Measurements from ENCODE around the gene DSEL.

DNA sequence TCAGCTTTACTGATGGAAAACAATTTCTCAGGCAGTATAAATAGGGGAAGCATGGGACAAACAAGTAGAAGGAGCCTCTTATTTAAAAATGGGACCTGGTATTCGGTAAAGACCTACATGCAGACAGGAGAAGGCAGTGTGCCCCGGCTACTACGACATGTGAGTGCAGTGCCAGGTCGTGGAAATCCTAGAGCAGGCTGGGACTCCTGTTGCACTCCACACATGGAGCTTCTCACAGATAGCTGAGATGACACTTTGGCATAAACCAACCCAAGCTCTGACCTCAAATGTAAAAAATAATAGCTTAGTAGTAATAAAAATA is 885 bp upstream of the DSEL start:
- TF ChIP-seq POLR2A (IDR thresholded peaks at IDR 0.05) = no peak
- TF ChIP-seq, protein P1, sequence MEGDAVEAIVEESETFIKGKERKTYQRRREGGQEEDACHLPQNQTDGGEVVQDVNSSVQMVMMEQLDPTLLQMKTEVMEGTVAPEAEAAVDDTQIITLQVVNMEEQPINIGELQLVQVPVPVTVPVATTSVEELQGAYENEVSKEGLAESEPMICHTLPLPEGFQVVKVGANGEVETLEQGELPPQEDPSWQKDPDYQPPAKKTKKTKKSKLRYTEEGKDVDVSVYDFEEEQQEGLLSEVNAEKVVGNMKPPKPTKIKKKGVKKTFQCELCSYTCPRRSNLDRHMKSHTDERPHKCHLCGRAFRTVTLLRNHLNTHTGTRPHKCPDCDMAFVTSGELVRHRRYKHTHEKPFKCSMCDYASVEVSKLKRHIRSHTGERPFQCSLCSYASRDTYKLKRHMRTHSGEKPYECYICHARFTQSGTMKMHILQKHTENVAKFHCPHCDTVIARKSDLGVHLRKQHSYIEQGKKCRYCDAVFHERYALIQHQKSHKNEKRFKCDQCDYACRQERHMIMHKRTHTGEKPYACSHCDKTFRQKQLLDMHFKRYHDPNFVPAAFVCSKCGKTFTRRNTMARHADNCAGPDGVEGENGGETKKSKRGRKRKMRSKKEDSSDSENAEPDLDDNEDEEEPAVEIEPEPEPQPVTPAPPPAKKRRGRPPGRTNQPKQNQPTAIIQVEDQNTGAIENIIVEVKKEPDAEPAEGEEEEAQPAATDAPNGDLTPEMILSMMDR (IDR thresholded peaks at IDR 0.05) = no peak

Data from Peyer's patch (tissue), 4 donors.